NCI-H69 (cell line): Measurements from ENCODE around the gene IGSF23.

Source experiments
- DNase-seq: peaks from one replicate; lab custom pipeline; 2025; lab: John Stamatoyannopoulos, UW

Gene IGSF23, protein sequence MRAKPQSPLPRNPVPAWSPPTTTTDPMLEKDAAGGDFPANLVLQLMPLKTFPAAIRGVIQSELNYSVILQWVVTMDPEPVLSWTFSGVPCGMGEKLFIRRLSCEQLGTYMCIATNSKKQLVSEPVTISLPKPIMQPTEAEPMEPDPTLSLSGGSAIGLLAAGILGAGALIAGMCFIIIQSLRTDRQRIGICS

GRCh38 chr19:44613295-44614178 lies at the start of gene IGSF23:
Gene IGSF23, plus strand, starts transcription at chr19:44613563. Its CDS starts 83 bp downstream, at chr19:44613646.
- DNase-seq: no peak

GRCh38 chr19:44566984-44567383 lies 46.4 kb upstream of the IGSF23 start:
- no peak for DNase-seq

DNA sequence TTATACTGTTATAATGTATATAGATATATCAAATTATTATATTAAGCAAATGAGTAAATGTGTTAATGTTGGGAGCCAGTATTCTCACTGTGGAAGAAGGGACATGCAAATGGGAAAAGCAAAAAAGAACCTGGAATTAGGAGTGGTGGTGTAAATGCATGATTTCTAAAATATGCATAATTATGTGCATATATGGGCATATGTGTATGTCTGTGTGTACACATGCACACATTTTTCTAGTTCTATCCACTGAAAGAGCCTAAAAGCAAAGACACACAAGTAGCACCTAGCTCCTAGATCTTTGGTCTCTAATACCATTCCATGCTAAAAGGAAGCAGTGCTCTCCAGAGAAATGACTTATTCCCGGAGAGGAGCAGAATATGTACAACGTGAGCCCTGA lies 45.6 kb upstream of the IGSF23 start:
- no peak for DNase-seq

DNA sequence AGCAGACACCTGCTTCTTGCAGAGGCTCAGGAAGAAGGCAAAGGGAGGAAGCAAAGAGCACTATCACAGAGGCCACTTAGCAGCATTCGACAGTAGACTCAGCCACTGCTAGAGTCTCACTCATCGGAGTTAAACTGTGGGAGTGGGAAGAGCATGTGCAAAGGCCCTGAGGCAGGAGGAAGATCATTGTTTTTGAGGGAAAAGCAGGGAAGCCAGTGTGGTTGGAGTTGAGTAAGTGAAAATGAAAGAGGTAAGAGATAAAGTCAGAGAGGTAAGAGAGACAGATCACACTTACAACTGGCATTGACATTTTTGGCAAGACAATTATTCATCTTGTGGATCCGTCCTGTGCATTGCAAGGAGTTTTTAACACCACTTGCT lies 42.8 kb upstream of the IGSF23 start:
- no peak for DNase-seq

DNA sequence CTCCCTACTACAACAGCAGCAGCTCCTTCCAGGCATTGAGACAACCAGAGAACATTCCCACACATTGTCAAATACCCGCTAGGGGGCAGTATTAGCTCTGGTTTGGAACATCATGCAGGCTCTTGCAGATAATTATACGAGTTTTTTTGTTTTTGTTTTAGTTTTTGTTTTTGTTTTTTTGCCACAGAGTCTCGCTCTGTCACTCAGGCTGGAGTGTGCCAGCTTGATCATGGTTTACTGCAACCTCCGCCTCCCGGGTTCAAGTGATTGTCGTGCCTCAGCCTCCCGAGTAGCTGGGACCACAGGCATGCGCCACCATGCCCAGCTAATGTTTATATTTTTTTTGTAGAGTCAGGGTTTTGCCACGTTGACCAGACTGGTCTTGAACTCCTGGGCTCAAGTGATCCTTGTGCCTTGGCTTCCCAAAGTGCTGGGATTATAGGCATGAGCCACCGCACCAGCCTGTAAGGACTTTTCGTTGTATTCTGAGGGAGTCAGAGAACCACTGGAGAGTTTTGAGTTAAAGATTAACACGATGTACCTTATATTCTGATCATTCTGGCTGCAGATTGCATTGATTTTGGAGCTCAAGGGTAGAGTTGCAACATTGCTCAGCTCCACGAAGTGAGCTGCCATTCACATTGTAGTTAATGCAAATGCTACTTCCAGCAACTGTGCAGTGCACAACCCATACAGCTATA lies 42.2 kb upstream of the IGSF23 start:
- DNase-seq: peak; percentile 78

DNA sequence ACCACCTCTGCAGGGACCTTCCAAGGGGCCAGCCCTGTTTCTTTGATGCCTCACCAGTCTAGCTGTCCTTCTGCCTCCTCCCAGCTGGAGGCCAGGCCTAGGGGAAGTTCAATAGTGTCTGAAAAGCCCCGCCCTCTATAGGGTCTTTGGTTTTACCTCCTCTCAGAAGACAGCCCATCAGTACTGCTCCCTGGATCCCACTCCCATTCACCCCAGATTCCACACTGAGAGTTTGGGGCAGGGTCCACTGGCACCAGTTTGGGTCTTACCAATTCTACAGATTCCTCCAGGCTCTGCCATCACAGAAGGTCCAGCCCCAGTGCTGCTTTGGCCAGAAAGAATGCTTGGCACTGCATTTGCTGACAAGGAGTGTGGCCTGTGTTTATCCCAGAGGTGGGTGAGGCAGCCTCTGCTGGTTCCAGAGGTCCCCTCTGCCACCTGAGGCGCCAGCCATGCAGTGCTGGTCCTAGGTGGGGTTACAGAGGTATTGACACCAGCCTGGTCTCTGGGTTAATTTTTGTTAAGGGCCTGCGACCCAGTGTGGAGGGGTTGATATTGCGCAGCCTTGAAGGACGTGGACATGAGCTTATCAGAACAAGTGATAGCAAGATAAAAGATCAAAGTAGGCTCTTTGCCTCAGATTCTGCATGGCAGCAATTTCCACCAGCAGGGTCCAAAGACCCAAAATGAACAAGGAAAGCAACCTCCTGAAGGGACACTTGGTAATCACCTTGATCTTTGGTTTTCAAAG lies 41.4 kb upstream of the IGSF23 start:
- DNase-seq: no peak

DNA sequence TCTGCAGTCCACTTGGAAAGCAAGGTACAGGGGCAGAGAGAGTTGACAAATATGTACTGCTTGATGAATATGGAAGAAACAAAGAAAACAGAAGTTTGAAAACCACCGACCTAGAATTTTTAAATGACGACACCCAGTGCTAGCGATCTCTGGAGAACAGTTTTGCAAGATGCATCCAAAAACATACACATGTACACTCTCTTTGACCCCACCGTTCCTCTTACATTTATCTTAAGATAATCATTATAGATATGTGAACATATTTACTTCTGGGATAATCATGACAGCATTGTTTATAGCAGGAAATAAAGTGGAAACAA lies 40.8 kb upstream of the IGSF23 start:
- DNase-seq: no peak

- no peak for DNase-seq
Measured at GRCh38 chr19:44573183-44573582, 40.2 kb upstream of the IGSF23 start.

- no peak for DNase-seq
Measured at GRCh38 chr19:44573627-44574026, 39.7 kb upstream of the IGSF23 start.

DNA sequence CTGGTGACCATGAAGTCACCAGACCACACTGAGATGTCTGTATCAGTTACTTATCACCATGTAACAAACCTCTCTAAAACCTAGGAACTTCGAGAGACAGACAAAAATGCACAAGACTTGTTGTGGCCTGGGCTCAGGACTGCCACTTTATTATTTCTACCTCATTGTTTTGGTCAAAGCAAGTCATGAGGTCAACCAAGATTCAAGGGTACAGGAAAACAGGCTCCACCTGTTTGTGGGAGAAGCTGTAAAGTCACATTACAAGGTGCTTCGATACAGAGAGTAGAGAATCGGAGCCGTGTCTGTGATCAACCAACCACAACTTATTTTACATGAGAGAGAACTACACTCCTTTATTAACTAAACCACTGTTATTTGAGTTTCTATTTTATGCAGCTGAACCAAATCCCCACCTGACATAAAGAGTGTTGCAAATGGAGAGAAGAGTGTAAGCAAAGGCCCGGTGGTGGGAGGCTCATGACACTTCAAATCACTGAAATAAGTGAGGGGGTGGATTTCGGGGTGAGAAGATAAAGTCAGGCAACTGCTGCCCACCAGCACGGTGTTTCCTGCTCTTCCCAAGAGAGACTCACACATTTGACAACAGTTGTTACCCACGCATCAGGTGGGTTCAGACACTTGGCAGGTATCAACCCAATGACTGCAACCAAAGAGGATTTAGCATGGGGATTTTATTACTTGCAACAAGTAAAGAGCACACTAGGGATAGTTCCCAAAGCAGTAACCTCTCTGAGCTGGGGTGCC lies 39.0 kb upstream of the IGSF23 start:
- DNase-seq: no peak

- no peak for DNase-seq
Measured at GRCh38 chr19:44575116-44575700, 38.2 kb upstream of the IGSF23 start.

DNA sequence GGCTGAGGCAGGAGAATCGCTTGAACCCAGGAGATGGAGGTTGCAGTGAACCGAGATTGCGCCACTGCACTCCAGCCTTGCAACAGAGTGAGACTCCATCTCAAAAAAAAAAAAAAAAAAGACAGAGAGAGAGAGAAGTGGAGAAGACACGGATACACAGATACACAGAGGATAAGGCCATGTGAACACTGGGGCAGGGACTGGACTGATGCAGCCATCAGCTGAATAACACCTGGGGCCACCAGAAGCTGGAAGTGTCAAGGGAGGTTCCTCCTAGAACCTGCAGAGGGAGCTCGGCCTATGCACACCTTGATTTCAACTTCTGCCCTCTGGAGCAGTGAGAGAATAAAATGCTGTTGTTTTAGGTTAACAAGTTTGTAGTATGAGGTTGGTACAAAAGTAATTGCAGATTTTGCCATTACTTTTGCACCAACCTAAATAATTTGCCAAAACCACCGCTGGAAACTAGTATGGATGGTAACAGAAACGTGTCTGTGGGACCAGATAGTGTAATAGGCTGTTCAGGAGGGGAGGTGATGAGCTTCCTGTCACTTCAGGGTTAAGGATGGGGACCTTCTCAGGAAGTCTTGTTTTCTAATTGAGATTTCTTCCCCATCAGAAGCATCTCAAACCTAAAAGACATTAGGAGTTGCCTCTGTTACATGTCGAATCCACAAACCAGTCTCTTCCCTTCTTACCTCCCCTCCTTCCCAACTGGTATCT lies 36.4 kb upstream of the IGSF23 start:
- DNase-seq: peak; percentile 77

GRCh38 chr19:44577566-44577874 lies 35.8 kb upstream of the IGSF23 start:
- DNase-seq: no peak

- DNase-seq: no peak
Measured at GRCh38 chr19:44579663-44580365, 33.5 kb upstream of the IGSF23 start.

- no peak for DNase-seq
Measured at GRCh38 chr19:44580366-44580895, 32.9 kb upstream of the IGSF23 start.

DNA sequence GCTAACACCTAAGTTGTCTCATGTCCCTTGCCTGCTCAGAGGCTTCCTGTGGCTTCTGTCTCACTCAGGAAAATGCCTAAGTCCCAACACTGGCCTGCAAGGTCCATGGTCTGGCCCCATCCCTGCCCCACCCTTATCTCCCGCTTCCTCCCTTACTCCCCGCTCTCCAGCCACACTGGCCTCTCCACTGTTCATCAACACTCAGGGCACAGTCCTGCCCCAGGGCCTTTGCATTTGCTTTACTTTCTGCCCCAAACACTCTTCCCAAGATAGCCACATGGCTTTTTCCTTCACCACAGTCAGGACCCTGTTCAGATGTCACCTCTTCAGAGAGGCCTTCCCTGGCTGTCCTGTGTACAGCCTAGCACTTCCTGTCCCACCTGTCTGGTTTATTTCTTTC lies 32.1 kb upstream of the IGSF23 start:
- DNase-seq: no peak

- peak; percentile 32 for DNase-seq
Measured at GRCh38 chr19:44582581-44583265, 30.6 kb upstream of the IGSF23 start.

DNA sequence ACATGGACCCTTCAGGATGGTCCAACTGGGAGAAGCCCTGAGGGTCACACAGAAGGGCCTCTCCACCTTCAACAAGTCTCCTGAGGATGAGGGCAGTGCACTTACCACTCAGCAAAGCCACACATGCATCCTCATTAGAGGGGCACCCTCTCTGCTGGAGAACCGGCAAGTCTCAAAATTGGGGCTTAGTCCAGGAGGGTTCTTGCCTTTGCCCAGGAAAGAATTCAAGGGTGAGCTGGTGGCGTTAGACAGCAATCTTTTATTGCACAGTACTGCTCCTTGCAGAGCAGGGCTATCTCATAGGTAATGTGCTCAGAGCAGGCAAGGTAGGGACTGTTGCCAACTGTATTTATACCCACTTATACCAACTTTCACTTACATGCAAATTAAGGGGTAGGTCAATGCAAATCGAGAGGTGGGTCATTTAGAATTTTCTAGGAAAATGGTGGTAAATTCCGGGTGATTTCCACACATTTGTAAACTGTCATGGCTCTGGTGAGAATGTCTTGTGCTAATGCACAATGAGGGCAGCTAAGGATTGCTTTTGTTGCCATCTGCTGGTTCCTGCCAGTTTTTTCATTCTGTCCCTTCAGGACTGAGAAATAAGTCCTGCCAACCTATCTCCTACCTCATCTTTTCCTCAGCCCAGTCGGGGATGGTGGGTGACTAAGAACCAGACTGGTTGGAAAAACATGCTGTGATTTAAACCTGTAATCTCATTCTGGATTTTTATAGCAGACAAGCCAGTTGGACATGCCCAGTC lies 27.8 kb upstream of the IGSF23 start:
- DNase-seq: peak; percentile 8
